Psoas muscle (tissue), 8 donors: Measurements from ENCODE around the gene PPTC7. TPM values are rescaled to one million over a fixed set of nuclear protein-coding genes. Genes with fewer than 3 reads are reported as not detected.
A peak's percentile ranks its signal among the peaks of the same experiment; 100 is the strongest.
"Not testable (repeated sequence)": the region's sequence is repeated elsewhere in the genome, so short reads cannot be mapped to it uniquely, and the experiment has no call there.

Experiments used
- ATAC-seq, 4 donors: fragments of 200-7000 bp; cut with Tn5 transposase; one replicate each; pipeline ENCODE4 v1.9.1; 2020; ENCODE audit warnings: moderate library complexity in 3 of 4, mild to moderate bottlenecking in 2 of 4
- DNase-seq, 2 donors: peaks; one replicate each; pipeline ENCODE4 v3.0.0-alpha.2; 2020
- H3K27ac ChIP-seq: fragments of 200-600 bp; one replicate; pipeline ENCODE4 v1.8.0; 2022
- H3K27me3 ChIP-seq, 3 donors: fragments of 200-600 bp in 1 of 3; one replicate each; pipeline versions ENCODE4 v1.6.1 to v1.8.0; 2013 to 2022; ENCODE audit warnings: low read length in 2 of 3, mild to moderate bottlenecking in 2 of 3, moderate library complexity in 1 of 3; ENCODE audit not compliant: insufficient read depth in 3 of 3
- H3K36me3 ChIP-seq, 2 donors: fragments of 200-600 bp in 1 of 2; one replicate each; pipeline versions ENCODE4 v1.6.1 to v1.8.0; 2013 to 2022; ENCODE audit warnings: low read depth in 1 of 2, mild to moderate bottlenecking in 1 of 2, moderate library complexity in 1 of 2; ENCODE audit not compliant: insufficient read depth in 1 of 2
- H3K4me1 ChIP-seq: fragments of 200-600 bp; one replicate; pipeline ENCODE4 v1.8.0; 2022
- H3K4me3 ChIP-seq: fragments of 200-600 bp; one replicate; pipeline ENCODE4 v1.8.0; 2022; ENCODE audit warnings: mild to moderate bottlenecking
- H3K9me3 ChIP-seq: fragments of 200-600 bp; one replicate; pipeline ENCODE4 v1.8.0; 2022
- WGBS, 3 donors: extraction: QIAGEN DNeasy Blood & Tissue Kit; methylation state at CpG; one replicate each; pipeline versions ENCODE4 v1.1.6 to v1.1.7; 2013; 5-methylcytosine and 5-hydroxymethylcytosine counted together
- intact Hi-C, 2 donors: fragments of 100-400 bp; cut with DNase I; formaldehyde crosslinking; loops; one replicate each; pipeline versions ENCODE4 v1.11.0 to v1.14.2; 2022
- polyA plus RNA-seq, 3 donors: library from polyadenylated mRNA; stranded (reverse); fragments of 200-250 nt; gene quantifications; one replicate each; pipeline ENCODE4 v1.2.3, GENCODE V29; 2013
- total RNA-seq, 4 donors: library from RNA; stranded (reverse); fragmentation: NEBNext Ultra II Directional in 2 of 4; extraction: Animal tissue kit (Norgen Biotek cat#: 25700) in 2 of 4; gene quantifications; one replicate each; pipeline versions ENCODE4 v1.2.1 to v1.2.4, GENCODE V29; 2021 to 2023
- TF ChIP-seq, protein P1 (sequence below): fragments of 200-600 bp; IDR thresholded peaks from one replicate; pipeline ENCODE4 v1.8.0; 2022; ENCODE audit warnings: antibody characterized with exemption
- donor health status: healthy with polysubstance abuse.
- donor health status: DM: no; HTN: no; CAD: no; lungs with moderate emphysema.
- donor health status: Bipolar disorder and iron deficiency.
- donor health status: healthy.
- donor health status: DM: yes; HTN: yes; CAD: no.
- donor health status: DM: no; HTN: no; CAD: no.
- donor health status: DM: no; HTN: no; CAD: no.
- donor health status: DM: yes; HTN: yes; CAD: no.

PPTC7 gene
- total and polyA plus RNA-seq, 7 donors: 54.6 to 213 (median 71.9) TPM

DNA sequence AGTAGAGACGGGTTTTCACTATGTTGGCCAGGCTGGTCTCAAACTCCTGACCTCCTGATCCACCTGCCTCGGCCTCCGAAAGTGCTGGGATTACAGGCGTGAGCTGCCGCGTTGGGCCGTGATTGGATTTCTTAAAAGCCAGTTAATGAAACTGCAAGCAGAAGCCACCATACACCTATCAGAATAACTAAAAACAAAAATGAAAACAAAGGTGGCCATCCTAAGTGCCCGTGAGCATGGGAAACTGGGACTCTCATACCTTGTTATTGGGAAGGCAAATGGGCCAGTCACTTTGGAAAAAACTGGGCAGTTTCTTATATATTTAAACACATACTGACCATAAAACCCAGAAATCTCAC, 23.1 kb upstream of the PPTC7 start:
- WGBS, 3 donors: 90 to 96% (median 92%) methylated on average over 8 of the region's 8 CpGs
- intact Hi-C loops: no loop called here
- no peak overlapping the region for H3K4me3 ChIP-seq

DNA sequence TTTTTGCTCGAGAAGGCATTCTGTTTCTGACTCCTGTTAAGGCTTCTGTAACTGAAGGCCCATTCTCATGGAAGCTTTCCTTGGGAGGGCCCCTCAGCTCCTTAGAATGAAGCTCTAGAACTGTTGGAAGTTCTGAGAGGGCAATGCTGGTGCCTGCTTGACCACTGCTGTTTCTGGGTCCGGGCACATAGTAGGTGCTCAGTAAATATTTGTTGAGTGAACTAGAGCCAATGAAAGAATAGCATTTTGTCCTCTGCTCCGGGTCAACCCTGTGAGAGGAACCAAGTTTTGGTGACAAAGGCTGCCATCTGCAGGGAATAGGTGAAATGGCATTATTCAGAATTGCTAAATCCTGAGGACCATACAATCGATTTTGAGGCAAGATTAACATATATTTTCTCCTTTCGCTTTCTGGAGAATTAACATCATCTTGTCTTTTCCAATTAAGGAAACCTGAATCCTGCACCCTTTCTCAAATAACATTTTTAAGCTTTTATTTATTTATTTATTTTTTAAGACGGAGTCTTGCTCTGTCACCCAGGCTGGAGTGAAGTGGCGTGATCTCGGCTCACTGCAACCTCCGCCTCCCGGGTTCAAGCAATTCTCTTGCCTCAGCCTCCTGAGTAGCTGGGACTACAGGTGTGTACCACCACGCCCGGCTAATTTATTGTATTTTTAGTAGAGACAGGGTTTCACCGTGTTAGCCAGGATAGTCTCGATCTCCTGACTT, 19.1 kb upstream of the PPTC7 start:
- 53 to 59% (median 57%) methylated on average over 14 of the region's 14 CpGs for WGBS, 3 donors
- not testable (repeated sequence) for DNase-seq

More for the DNA sequence above, 23.1 kb upstream of the PPTC7 start:
- no peaks in the 10 kb centered on the region for H3K4me1 ChIP-seq
- DNase-seq (no peak), ATAC-seq (no peak)
- no peaks in the 10 kb centered on the region for H3K27me3 ChIP-seq
- no peaks in the 10 kb centered on the region for H3K36me3 ChIP-seq
- TF ChIP-seq, protein P1, sequence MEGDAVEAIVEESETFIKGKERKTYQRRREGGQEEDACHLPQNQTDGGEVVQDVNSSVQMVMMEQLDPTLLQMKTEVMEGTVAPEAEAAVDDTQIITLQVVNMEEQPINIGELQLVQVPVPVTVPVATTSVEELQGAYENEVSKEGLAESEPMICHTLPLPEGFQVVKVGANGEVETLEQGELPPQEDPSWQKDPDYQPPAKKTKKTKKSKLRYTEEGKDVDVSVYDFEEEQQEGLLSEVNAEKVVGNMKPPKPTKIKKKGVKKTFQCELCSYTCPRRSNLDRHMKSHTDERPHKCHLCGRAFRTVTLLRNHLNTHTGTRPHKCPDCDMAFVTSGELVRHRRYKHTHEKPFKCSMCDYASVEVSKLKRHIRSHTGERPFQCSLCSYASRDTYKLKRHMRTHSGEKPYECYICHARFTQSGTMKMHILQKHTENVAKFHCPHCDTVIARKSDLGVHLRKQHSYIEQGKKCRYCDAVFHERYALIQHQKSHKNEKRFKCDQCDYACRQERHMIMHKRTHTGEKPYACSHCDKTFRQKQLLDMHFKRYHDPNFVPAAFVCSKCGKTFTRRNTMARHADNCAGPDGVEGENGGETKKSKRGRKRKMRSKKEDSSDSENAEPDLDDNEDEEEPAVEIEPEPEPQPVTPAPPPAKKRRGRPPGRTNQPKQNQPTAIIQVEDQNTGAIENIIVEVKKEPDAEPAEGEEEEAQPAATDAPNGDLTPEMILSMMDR: no peak
- H3K27ac ChIP-seq: peak overlapping the region; percentile 38
- H3K9me3 ChIP-seq: no peaks in the 10 kb centered on the region

DNA sequence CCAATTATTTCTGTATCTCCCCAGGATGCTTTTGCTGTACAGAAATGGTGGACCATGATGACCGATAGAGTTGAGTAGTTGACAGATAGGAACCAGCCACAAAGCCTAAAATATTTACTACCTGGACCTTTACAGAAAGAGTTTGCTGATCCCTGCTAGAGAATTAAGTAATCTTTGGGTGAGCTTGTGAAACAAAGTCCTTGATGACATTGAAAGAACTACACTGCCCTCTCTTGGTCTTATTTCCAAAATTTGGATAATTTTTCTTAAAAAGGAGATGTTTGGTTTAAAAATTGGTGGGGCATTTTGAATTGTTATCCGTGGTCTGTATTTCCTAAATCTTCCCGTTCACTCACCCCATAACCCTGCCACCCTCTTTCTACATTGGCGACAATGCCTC, 17.1 kb upstream of the PPTC7 start:
- peak; percentile 46 to 77 (median 63) for ATAC-seq
- WGBS, 3 donors: 51 to 61% (median 52%) methylated on average over 4 of the region's 4 CpGs
- H3K9me3 ChIP-seq: no peaks in the 10 kb centered on the region
- no peak overlapping the region for H3K4me3 ChIP-seq
- TF ChIP-seq, protein P1: peak; percentile 46
- H3K27ac ChIP-seq: no peak overlapping the region
- H3K36me3 ChIP-seq: no peaks in the 10 kb centered on the region
- no peak for DNase-seq
- H3K27me3 ChIP-seq: no peaks in the 10 kb centered on the region
- H3K4me1 ChIP-seq: no peaks in the 10 kb centered on the region
- intact Hi-C loops: loop anchor here (1.0 to 5.0 kb wide), 3 partner anchors 88 to 148 kb away; partner anchors contain the start of gene ARPC3 (in 2 of the 2)

More for the DNA sequence above, 19.1 kb upstream of the PPTC7 start:
- not testable (repeated sequence) for H3K4me1 ChIP-seq, H3K27ac ChIP-seq, H3K27me3 ChIP-seq, H3K36me3 ChIP-seq, H3K9me3 ChIP-seq, H3K4me3 ChIP-seq
- TF ChIP-seq, protein P1: peak; percentile 76
- ATAC-seq: peak; percentile 74 to 87 (median 79)
- intact Hi-C loops: loop anchor here (5.0 kb wide), 1 partner anchor 150 kb away; the partner anchor contains the start of gene ARPC3 (in 2 of the 2)

DNA sequence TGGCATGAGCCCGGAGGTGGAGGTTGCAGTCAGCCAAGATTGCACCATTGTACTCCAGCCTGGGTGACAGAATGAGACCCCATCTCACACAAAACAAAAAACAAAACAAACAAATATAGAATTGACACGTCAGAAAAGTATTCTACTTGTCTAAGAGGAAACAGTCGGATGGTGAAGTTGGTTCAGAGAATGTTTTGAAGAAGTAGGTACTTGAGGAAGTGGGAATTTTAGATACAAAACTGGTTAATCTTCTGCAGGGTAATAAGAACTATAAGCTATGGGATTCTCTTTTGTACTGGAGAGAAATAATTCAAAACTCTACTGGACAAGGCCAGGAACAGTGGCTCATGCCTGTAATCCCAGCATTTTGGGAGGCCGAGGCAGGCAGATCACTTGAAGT, 16.2 kb upstream of the PPTC7 start:
- Histone ChIP-seq H3K27ac (no peak overlapping the region), H3K9me3 (no peaks in the 10 kb centered on the region)
- TF ChIP-seq, protein P1: no peak

More for the DNA sequence above, 16.2 kb upstream of the PPTC7 start:
- intact Hi-C loops: loop anchor here in 1 of 2 donors (5.0 kb wide), 1 partner anchor 72 kb away; no protein-coding TSS in a partner anchor
- Histone ChIP-seq H3K36me3 (no peaks in the 10 kb centered on the region), H3K4me1 (no peaks in the 10 kb centered on the region), H3K27me3 (no peaks in the 10 kb centered on the region), H3K4me3 (no peak overlapping the region)
- DNase-seq (no peak), ATAC-seq (no peak)
- 84 to 89% (median 87%) methylated on average over 4 of the region's 4 CpGs for WGBS, 3 donors
